HL-60 (cell line): ENCODE results near the gene CADM1.
"Not testable (repeated sequence)": the region's sequence is repeated elsewhere in the genome, so short reads cannot be mapped to it uniquely, and the experiment has no call there.

Source experiments
- DNase-seq, 2 experiments: peaks; one replicate each; pipeline ENCODE4 v3.0.0-alpha.2; 2010 to 2020; ENCODE audit warnings: low read depth in 1 of 2, low spot score in 1 of 2
- H3K27ac ChIP-seq: fragments of 250-450 bp; sonication (Bioruptor Pico); replicated peaks from 2 replicates; pipeline ENCODE4 v1.5.1; 2020; ENCODE audit warnings: mild to moderate bottlenecking, moderate library complexity
- H3K27me3 ChIP-seq: fragments of 250-450 bp; sonication (Bioruptor Pico); 2 replicates; pipeline ENCODE4 v1.5.1; 2021; ENCODE audit warnings: mild to moderate bottlenecking, moderate library complexity; ENCODE audit not compliant: insufficient read depth, poor library complexity, severe bottlenecking
- H3K4me3 ChIP-seq: replicated peaks from 2 replicates; pipeline ENCODE4 v1.5.1; 2011; ENCODE audit warnings: mild to moderate bottlenecking, control low read depth, low read length; ENCODE audit not compliant: insufficient read depth
- CTCF ChIP-seq: IDR thresholded peaks from one replicate; pipeline ENCODE4 v1.5.1; 2011; ENCODE audit warnings: low read length, control low read depth, inconsistent platforms; ENCODE audit not compliant: insufficient read depth
- GABPA ChIP-seq: IDR thresholded peaks from 2 replicates; pipeline ENCODE4 v1.6.1; 2012; ENCODE audit warnings: low read depth
- POLR2AphosphoS5 ChIP-seq: IDR thresholded peaks from 2 replicates; pipeline ENCODE4 v1.6.1; 2012; ENCODE audit warnings: low read depth
- SPI1 ChIP-seq: IDR thresholded peaks from 2 replicates; pipeline ENCODE4 v1.6.1; 2012; ENCODE audit warnings: low read depth, mild to moderate bottlenecking, borderline replicate concordance
- TF ChIP-seq, protein P1 (sequence below): IDR thresholded peaks from 2 replicates; pipeline ENCODE4 v1.6.1; 2012; ENCODE audit warnings: low read depth; ENCODE audit not compliant: insufficient replicate concordance

The CADM1 gene

DNA sequence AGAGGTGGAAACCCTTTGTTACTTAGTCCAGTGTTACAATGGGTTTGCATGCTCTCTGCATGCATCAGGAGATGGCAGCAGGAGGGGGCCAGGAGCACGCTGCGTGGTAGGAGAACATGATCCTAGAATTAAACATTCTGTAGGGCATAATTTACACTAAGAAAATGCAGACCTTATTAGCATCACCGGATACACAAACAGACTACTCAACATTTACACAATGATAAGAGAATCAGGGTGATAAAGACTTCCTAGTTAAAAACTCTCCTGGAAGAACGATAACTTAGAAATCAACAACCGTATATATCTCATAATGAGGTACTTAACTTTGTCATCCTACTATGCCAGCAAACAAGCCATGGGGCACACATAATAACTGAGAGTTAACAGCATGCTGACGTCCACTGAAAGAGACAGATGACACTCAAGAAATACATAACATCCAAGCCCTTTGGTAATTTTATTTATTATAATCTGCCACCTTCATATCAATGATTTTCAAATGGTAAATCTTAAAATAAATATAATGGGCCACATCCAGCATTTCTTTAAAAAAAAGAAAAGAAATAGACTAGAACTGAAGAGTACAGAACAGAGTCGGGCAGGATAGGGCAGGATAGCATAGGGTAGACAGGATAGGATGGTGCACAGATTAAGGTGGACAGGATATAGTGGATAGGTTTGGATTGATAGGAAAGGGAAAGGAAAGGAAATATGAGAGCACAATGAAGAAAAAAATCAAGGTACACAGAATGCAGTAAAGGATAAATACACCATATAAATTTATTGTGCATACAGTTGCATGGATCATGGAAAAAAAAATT, 27.5 kb downstream of the CADM1 start:
- Histone ChIP-seq H3K27me3 (peaks cover 6% of the 10 kb centered on the region), H3K27ac (no peak overlapping the region), H3K4me3 (no peak overlapping the region)
- TF ChIP-seq CTCF: no peak
- TF ChIP-seq, protein P1, sequence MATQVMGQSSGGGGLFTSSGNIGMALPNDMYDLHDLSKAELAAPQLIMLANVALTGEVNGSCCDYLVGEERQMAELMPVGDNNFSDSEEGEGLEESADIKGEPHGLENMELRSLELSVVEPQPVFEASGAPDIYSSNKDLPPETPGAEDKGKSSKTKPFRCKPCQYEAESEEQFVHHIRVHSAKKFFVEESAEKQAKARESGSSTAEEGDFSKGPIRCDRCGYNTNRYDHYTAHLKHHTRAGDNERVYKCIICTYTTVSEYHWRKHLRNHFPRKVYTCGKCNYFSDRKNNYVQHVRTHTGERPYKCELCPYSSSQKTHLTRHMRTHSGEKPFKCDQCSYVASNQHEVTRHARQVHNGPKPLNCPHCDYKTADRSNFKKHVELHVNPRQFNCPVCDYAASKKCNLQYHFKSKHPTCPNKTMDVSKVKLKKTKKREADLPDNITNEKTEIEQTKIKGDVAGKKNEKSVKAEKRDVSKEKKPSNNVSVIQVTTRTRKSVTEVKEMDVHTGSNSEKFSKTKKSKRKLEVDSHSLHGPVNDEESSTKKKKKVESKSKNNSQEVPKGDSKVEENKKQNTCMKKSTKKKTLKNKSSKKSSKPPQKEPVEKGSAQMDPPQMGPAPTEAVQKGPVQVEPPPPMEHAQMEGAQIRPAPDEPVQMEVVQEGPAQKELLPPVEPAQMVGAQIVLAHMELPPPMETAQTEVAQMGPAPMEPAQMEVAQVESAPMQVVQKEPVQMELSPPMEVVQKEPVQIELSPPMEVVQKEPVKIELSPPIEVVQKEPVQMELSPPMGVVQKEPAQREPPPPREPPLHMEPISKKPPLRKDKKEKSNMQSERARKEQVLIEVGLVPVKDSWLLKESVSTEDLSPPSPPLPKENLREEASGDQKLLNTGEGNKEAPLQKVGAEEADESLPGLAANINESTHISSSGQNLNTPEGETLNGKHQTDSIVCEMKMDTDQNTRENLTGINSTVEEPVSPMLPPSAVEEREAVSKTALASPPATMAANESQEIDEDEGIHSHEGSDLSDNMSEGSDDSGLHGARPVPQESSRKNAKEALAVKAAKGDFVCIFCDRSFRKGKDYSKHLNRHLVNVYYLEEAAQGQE: no peak
- no peak for TF ChIP-seq POLR2AphosphoS5
- no peak for TF ChIP-seq GABPA
- TF ChIP-seq SPI1: no peak
- no peak for DNase-seq

DNA sequence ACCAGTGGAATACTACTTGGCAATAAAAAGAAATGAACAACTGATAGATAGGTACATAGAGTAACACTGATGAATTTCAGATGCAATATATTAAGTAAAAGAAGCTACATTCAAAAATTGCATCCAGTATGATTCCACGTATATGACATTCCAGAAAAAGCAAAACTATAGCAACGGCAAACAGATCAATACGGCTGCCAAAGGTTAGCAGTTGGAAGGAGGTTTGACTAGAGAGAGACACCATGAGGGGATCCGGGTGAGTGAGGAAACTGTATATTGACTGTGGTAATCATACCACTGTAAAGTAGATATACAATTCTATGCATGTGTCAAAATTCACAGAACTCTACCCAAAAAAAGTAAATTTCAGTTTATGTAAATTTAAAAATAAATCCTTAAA, 28.7 kb downstream of the CADM1 start:
- no peak overlapping the region for H3K27ac ChIP-seq
- DNase-seq: no peak
- H3K27me3 ChIP-seq: peaks cover 6% of the 10 kb centered on the region
- no peak overlapping the region for H3K4me3 ChIP-seq
- no peak for TF ChIP-seq GABPA

GRCh38 chr11:115474306-115474705, 29.9 kb downstream of the CADM1 start:
- not testable (repeated sequence) for H3K27ac ChIP-seq, DNase-seq, H3K4me3 ChIP-seq, H3K27me3 ChIP-seq

DNA sequence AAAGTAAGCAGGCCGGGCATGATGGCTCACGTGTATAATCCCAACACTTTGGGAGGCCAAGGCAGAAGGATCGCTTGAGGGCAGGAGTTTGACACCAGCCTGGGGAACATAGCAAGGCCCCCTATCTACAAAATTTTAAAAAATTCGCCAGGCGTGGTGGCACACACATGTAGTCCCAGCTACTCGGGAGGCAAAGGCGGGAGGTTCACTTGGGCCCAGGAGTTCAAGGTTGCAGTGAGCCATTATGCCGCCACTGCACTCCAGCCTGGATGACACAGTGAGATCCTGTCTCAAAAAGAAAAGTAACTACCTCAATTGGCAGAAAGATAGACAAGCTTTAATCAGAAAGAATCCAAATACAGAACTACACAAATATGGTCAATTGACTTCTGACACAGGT, 31.0 kb downstream of the CADM1 start:
- H3K27me3 ChIP-seq: peaks cover 6% of the 10 kb centered on the region
- TF ChIP-seq CTCF: no peak
- TF ChIP-seq, protein P1: no peak
- no peak for TF ChIP-seq POLR2AphosphoS5
- TF ChIP-seq GABPA: no peak
- no peak for TF ChIP-seq SPI1
- no peak overlapping the region for H3K27ac ChIP-seq
- DNase-seq: no peak
- H3K4me3 ChIP-seq: no peak overlapping the region

- DNase-seq: no peak
- Histone ChIP-seq H3K27me3 (no peaks in the 10 kb centered on the region), H3K27ac (no peak overlapping the region), H3K4me3 (no peak overlapping the region)
- TF ChIP-seq CTCF (no peak), GABPA (no peak), POLR2AphosphoS5 (no peak), SPI1 (no peak)
- TF ChIP-seq, protein P1: no peak
Observed at GRCh38 chr11:115471367-115471766, 32.8 kb downstream of the CADM1 start.
